NCI-H2227 treated with DMSO at 0.1 percent for 48 hours (cell line): ENCODE measurements around the gene SCAMP3.
"Not testable (repeated sequence)": the region's sequence is repeated elsewhere in the genome, so short reads cannot be mapped to it uniquely, and the experiment has no call there.

Experiments
- DNase-seq: peaks from one replicate; lab custom pipeline; 2025; lab: John Stamatoyannopoulos, UW

Gene SCAMP3

DNA sequence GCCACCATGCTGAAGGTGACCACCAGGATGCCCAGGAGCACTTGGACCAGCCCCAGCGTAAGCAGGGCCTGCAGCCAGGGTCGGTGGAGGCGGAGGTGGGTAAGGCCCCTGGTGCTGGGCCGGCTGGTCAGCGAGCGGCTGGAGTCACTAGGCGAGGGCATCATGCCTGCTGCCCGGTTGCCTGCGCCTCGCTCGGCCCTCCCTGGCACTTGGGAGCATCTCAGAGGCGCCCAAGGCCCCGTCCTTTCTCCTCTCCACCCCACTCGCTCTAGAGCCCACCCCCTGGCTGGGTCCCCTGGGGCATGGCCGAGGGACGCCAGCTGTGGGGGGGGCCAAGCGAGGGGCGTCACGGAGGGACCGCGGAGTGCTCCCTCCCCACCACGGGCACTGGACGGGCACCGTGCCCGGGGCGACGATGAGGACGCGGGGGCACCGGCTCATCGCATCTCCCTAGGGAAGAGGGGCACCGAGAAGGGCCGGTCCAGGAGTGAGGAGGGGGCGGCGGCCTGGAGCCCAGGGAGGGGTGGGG lies 7.4 kb downstream of the SCAMP3 start:
- DNase-seq: no peak

DNA sequence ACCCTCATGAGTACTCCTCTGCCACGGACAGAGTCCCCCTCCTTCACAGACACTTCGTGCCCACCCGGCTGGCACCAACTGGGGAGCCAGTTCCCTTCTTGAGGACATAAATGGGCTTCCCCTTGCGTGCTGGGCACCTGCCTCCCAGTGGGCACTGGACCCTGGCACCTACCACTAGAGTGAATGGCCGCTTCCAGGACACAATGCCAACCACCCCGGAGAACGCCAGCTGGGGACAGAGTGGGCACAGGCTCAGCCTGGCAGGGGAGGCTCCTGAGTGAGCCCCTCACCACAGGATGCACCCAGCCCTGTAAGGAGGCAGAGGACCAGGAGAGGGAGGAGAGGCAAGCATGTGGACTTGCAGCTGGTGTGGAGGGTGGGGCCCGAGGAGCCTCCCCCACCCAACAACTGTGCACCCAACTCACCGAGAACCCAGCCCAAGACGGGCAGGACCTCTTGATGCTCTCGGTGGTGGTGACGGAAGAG lies 7.9 kb downstream of the SCAMP3 start:
- no peak for DNase-seq

DNA sequence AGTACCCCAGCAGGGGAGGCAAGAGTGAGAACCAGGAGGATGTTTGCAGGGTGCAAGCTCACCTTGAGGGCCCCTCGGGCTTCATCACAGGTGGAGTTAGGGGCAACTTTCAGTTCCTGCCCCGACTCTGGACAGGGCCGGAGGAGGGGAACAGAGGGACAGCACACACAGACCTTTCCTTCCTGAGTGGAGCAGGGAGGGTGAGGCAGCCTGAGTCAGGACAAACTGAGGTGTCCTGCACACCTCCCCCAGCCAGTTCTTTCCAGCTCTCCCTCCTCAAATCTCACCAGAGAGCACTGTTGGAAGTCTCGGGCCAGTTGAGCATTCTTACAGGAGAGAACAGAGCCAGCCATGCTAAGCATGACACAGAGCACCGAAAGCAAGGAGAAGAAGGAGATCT lies 8.4 kb downstream of the SCAMP3 start:
- no peak for DNase-seq

DNA sequence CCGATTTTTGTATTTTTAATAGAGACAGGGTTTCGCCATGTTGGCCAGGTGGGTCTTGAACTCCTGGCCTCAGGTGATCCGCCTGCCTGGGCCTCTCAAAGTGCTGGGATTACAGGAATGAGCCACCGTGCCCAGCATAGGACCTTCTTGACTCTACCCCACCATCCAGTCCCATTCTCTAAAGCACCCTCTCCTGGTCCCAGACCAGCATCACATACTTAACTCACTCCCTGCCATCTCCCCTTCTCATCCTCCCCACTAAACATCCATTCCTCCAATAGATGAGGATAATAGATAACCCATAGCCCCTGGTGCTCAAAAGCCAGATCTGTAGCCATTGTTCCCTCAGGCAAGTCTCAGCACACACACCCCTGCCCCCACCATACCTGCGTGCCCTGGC lies 9.0 kb downstream of the SCAMP3 start:
- DNase-seq: peak; percentile 6

DNA sequence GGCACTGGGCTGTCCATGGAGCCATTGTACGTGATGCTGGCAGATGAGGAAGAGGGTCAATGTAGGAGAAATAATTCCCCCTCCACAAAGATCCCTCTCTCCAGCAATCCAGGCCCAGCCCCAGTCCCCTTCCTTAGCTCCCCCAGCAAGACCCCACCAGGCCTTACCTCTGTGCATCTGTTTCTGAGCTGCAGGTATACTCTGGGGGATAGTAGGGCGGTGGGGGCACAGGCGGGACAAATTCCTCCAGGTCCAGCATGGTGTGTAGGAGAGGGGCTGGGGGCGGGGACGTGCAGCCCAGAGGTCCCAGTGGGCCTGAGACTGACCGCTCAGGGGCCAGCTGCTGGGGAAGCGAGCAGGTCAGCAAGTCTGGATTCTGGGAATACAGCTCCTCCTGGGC lies 10.6 kb downstream of the SCAMP3 start:
- no peak for DNase-seq

DNA sequence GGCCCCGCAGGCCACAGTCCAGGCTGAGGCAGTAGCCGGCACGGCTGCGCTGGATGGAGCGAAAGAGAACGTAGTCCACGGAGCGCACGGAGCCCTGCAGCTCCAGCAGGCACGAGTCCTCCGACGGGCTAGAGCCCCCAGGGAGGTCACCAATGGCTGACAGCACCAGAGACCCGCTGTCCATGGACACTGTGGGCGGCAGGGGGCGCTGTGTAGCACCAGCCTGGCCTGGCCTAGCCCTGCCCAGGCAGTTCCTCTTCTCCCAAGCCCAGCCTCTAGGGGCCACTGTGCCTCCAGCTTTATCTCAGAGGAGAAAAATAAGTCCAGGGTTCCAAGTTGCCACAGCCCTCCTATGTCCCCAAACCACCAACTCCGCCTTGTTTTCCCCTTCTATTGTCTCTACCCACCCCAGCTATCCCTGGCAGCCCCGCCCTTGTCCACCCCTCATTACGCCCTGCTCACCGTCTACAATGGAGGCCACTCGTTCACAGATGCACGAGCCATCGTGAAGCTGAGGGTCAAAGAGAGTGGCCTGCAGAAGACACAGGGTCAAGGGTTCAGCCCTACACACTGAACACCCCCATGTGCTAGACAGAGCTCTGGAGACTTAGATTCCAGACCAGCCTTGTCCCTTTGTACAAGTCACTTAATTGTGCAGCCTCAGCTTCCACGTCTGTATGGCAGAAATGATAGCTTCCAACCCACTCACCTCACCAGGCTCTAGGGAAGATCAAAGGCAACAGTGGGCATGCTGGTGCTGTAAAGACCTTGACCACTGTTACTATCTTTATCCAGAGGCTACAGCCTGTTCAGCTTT lies 11.3 kb downstream of the SCAMP3 start:
- DNase-seq: peak; percentile 93

DNA sequence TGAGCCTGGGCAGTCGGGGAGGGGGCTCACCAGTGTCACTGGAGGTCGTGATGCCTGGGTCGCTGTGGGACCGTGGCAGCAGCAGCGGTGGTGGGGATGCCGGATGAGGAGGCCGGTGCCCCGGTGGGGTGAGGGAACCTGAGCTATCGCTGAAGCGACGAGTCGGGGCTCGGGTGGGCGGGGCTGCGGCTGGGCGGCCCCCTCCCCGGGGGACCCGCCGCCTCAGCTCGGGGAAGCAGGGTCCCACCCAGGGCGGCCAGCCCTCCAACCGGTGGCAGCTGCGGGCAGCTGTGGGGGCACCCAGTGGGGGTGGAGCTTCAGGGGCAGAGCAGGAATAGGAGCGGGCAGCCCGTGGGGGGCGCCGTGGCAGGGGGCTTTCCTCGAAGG lies 11.9 kb downstream of the SCAMP3 start:
- DNase-seq: no peak

DNA sequence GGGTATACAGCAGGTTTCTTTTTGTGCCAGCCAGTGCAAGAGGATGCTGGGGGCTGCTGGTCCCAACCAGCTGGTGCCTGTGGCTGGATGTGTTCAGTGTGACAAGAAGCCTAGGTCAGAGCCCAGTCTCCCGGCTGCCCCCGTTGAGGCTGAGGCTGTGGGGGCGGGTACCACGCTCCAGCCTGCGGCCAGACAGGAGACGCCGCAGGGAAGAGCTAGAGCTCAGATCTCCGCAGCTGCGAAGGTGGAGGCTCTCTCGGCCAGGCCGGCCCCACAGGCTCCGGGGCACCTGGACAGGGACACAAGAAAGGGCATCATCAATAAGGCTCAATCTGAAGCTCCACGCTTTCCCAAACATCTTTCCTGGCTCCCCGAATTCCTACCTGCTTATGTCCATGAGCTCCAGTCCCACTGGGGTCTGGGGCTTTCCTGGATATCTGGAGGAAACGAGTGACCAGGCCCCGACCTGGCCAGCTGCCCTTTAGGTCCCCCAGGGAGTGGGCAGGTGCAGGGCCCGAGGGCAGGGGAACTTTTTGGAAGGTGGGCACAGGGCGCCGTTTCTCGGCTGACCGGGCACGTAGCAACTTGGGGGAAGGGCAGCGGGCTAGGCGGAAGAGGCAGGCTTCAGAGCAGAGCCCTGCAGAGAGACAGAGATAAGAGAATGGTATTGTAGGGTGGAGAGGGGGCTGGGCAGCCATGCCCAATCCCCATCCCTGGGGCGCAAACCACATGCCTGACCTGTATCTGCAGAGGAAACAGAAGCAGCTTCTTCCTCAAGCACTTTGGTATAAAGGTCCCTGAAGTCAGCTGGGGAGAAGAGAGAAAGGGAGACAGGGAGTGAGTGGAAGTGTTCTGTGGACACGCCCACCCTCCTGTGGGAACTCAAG lies 14.2 kb downstream of the SCAMP3 start:
- DNase-seq: no peak

DNA sequence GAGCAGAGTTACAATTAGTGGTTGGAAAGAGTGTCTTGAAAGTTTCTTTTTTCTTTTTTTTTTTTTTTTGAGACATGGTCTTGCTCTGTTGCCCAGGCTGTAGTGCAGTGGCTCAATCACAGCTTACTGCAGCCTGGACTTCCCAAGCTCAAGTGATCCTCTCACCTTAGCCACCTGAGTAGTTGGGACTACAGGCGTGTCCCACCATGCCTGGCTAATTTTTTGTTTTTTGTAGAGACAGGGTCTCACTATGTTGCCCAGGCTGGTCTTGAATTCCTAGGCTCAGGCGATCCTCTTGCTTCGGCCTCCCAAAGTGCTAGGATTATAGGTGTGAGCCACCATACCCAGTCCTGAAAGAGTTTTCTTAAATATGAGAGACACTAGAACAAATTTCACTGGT lies 15.4 kb downstream of the SCAMP3 start:
- DNase-seq: not testable (repeated sequence)

DNA sequence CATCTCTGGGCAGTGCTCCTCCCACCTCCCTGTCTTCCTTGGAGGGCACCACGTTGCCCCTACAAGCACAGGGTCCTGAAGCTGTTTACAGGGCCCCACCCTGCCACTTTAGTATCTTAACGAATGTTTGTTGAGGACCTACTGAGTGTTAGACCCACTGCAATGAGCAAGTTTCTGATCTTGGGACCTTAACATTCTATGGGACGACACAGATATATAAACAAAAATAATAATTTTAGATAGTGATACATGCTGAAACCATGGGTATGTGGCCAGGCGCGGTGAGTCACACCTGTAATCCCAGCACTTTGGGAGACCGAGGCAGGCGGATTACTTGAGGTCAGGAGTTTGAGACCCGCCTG lies 17.0 kb downstream of the SCAMP3 start:
- no peak for DNase-seq

DNA sequence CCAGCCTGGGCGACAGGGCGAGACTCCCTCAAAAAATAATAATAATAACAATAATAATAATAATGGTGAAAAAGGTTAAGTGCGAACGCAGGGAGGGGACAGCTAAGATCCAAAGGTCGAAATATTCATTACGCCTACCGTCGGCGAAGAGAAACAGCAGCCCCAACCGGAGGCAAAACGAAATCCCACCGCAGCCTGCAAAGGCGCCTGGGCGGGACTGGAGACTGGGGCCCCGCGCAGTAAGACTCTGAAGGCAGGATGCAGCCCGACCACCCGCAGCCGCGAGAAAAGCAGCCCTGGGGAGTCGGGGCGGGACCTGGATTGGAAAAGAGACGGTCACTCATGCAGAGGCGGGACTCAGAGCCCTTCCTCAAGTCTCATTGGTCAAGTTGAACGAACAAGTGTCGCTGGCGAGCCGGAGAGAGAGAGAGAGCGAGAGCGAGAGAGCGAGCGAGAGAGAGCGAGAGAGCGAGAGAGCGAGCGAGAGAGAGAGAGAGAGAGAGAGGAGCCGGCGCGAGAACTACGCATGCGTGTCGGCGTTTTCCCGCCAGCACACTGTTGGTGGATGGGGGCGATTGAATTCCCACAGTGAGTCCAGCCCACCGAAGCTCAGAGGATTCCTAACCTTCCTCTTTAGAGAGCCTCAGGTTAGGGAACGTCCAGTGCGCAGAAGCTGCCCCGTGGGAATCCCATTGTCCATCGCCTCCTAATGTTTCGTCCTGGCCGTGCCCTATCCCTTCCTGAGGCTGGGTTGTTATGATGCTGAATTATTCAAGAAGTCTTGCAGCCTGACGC lies 17.6 kb downstream of the SCAMP3 start:
- peak; percentile 97 for DNase-seq

DNA sequence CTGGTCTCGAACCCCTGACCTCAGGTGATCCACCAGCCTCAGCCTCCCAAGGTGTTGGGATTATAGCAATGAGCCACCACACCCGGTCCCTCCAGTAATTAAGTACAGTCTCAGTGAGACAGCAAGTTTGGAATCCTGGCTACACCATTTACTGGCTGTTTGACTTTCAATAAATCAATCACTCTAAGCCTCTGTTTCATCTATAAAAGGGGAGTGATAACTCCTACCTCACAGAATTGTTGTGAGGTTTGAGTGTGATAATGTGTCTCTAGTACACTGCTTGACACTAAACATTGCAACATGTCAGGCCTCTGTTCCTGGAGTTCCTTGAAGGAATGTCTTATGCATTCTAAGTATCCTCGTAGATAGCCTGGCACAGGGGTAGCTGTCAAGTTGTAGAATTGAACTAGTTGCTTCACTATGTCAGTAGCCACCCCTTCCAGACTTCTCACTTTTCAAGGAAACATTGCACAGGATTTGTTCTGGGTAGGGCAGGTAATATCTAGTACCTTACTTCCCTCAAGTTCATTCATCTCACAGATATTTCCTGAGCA lies 19.3 kb downstream of the SCAMP3 start:
- no peak for DNase-seq

DNA sequence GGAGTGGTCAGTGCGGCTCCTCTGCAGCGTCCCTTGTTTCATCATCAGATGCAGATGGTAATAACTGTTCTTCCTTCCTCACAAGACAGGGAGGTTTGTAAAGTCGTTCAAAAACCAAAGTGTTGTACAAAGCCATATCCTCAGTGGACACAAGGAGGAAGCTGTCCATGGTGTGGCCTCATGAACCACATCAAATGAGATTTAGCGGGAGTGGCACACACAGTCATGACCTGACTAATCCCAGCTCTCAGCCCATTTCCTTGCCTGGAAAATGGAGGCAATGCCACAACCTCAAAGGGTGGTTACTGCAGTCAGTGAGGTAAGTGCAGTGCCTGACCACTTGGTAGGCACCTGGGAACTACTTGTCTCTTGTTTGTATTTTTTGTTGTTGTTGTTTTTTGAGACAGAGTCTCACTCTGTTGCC lies 20.3 kb downstream of the SCAMP3 start:
- DNase-seq: no peak

DNA sequence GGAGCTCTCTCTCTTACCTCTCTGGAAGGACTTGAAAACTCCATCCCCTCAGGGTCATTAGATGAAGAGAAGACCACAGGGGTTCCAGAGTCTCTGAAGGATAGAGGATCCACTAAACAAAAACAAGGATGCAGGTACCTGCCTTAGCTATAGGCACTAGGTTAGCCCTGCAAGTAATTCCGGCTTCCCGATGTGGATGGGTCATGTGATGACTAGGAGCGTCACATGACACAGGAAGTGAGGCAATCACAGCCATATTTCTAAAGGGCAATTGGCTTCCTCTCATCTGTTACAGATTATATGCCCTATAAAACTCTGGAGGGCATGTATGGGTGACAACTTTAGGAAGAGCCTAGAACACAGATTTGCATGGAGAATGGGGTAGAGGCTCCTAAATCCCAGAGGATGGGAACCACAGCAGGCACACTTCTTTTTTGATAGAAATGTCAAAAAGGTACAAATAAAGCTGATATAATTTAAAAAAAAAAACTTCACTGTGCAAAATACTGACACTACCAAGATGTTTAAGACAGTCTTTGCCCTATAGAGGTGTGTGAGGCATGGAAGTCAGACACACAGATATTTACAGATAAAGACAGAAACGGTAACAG lies 21.0 kb downstream of the SCAMP3 start:
- peak; percentile 76 for DNase-seq

DNA sequence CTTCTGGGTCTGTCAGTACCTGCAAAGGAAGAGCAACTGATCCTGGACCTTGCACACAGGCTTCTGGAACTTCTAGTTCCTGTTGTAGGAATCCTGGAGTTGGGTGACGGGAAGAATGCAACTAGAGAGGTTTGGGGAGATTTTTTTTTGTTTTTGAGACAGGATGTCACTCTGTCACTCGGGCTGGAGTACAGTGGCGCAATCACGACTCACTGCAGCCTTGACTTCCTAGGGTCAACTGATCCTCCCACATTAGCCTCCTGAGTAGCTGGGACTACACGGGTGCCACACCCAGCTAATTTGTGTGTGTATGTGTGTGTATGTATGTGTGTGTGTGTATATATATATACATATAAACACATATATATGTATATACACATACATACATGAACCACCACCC lies 25.7 kb downstream of the SCAMP3 start:
- no peak for DNase-seq

DNA sequence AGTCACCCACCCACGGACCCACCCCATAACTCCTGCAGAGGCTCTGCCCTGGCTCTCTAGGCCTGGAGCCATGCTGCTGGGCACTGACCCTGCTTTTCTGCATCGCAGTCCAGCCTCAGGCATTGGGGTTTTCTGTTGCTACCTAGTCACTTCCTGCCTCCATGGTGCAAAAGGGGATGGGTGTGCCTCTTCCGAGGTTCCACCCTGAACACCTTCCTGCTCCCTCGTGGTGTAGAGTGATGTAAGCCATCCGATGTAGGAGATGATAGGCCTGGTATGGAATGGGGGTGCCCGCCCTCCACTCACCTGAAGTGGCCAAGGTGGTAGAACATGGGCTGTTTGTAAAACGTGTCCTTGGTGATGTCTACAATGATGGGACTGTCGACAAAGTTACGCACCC lies 26.8 kb downstream of the SCAMP3 start:
- DNase-seq: not testable (repeated sequence)

DNA sequence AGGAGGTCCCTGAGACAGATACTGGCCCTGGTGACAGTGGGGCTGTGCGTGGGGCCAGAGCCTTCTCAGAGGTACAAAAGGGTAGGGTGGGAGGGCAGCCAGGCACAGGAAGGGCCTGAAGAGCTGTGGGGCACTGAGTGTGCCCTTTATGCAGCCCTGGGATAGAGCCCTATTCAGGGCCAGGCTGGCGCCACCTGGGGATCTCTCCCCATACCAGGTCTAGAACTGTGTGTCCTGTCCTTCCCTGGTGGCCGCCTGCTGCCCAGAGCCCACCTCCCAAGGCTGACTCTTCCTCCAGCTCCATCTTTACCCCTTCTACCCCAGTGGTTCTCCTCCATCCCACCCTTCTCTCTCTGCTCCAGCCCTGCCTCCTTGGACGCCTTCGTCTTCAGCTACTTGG lies 28.7 kb downstream of the SCAMP3 start:
- DNase-seq: not testable (repeated sequence)

DNA sequence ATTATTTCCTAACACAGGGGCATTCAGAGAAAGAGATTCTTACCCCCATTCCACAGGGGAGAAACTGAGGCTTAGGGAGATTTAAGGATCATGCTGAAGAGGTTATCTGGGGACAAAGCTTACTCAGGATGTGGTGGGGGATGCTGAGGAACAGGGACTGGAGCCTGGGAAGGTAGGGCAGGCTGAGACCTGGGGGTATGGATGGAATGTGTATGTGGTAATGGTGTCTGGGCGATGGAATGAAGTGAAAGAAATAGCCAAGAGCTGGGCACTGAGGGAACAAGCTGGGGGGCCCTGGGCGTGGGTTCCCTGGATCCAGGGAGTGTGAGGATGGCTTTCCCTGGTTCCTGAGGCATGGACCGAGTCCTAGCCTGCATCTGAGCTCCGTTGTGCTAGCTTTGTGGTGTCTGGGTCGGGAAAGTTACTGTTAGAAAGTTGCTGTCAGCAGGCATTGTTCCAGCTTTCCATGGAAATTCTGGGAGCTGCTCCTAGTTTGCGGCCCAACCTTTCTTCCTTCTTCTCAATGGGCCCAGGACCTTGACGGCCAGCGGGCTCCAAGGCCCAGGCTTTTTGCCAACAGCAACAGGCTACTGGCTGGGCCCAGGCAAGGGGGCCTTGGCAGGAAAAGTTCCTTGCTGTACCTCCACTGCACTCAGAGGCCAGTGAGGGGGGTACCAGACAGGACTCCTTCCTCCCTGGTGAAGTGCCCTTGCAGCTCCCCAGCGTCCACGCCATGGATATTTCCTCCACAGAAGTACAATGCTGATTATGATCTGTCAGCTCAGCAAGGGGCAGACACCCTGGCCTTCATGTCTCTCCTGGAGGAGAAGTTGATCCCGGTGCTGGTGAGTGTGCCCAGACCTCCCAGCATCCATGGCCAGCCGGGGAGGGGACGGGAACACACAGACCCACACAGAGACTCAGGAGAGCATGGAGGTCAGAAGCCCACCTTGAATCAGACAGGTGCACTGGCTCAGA lies 29.9 kb downstream of the SCAMP3 start:
- DNase-seq: not testable (repeated sequence)

DNA sequence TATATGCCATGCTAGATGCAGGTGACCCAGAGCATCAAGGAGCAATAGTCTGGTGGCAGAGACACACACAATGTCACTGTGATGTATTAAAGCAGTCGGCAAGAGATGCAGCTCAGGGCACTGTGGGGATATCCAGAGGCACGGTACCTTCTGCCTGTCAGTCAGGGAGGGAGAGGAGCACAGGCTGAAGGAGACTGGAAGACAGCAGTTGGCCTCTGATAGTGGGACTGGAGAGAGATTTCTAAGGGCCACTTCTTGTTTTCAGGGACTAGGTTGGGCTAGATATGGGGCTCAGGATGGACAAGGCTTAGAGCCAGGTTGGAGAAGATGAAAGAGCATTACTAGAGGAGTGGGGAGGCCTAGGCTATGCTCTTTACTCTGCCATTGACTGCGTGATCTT lies 30.9 kb downstream of the SCAMP3 start:
- DNase-seq: not testable (repeated sequence)

DNA sequence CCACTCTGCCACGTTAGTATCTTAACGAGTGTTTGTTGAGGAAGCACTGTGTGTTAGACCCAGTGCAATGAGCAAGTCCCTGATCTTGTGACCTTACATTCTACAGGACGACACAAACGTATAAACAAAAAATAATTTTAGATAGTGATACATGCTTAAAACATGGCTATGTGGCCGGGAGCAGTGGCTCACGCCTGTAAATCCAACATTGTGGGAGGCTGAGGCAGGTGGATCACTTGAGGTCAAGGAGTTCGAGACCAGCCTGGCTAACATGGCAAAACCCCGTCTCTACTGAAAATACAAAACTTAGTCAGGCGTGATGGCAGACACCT lies 34.1 kb downstream of the SCAMP3 start:
- DNase-seq: no peak
